Caki2 (cell line): ENCODE data around the gene SDSL. TPM values are rescaled to one million over a fixed set of nuclear protein-coding genes. Genes with fewer than 3 reads are reported as not detected.
A peak's percentile ranks its signal among the peaks of the same experiment; 100 is the strongest.

ENCODE experiments used
- DNase-seq: peaks from one replicate; pipeline ENCODE4 v3.0.0-alpha.2; 2015; ENCODE audit warnings: low read depth
- in situ Hi-C: cut with HindIII; loops from 2 replicates; pipeline ENCODE4 v1.10.0; 2016; ENCODE audit warnings: low sequenced_read_pairs, low pct_unique_long_range_greater_than_20kb, mixed read lengths
- total RNA-seq: library from RNA; depleted of rRNA; stranded (reverse); fragments of >200 nt; shearing (Covaris generic); gene quantifications from 2 replicates; pipeline ENCODE4 v1.2.3, GENCODE V29; 2014; ENCODE audit warnings: low replicate concordance

SDSL gene
- total RNA-seq, 1 experiment from 2014 or later: 32.2 TPM

GRCh38 chr12:113437729-113438100 is 15.5 kb downstream of the SDSL start:
- DNase-seq: no peak
- in situ Hi-C loops: no loop called here

- no peak for DNase-seq
- in situ Hi-C loops: no loop called here
Measured at GRCh38 chr12:113438523-113439300, 16.5 kb downstream of the SDSL start.

DNA sequence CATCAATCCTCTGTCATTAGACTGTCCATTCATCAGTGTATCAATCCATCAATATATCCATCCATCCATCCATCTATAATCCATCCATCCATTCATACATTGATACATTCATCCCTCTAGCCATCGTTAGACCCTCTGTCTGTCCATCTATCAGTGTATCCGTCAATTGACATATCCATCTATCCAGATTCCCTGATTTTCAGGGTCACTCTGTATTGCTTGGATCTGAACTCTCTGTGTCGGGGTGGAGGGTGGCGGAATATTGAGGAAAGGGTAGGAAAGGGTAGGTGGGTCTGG is 17.1 kb downstream of the SDSL start:
- in situ Hi-C loops: no loop called here
- DNase-seq: no peak

DNA sequence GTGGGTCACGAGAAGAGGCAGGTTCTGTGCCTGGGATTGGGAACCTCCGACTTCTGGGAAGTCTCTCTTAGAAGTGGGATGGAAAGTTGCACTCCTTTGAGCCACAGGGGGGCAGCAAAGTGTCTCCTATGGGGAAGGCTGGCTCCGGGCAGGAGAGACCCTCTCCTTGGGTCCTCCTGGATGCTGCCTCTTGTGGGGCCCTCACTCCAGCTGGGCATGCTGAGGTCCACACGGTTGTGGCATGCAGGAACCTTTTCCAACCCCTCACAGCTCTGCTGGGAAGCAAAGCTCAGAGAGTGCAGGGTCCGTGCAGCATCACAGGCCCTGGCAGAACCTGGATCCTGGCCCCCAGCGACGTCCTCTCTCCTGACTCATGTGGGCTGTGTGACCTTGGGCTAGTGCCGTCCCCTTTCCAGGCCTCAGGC is 17.4 kb downstream of the SDSL start:
- peak; percentile 19 for DNase-seq
- in situ Hi-C loops: no loop called here

- DNase-seq: no peak
- in situ Hi-C loops: no loop called here
Measured at GRCh38 chr12:113440336-113440735, 18.2 kb downstream of the SDSL start.

DNA sequence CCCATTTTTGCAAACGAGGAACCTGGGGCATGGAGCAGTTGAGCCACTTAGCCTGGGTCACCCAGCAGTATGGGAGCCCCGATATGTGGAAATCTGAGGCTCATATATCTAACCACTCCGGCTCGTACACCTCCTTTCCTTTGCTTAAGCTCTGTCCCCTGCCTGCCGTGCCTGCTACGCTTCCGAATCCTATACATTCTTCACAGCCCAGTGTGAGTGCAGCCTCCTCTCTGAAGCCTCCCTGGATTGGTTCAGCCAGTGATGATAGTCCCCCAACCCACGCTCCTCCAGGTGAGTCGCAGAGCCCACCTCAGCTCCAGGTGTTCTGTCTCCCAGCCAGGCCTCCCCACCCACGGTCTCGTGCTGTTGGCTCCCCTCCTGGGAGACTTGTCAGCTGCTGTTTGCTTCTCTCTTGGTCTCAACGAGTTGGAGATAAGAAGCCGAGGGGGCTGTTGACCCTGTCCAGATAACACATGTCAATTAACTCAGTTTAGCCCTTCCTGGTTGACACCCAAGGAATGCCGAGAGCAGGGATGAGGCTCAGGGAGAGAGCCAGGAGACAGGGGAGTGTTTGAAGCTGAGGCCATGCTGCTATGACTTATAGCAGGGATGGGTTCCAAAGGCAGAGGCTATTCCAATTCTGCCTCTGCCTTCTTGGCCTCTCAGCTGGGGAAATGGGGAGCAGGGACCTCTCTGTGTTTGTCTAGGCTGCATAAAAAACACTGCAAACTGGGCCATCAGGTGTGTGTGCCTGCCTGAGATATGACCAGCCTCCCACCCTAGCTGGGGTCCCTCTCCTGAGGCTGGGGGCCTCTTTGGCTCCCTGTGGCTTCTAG is 19.0 kb downstream of the SDSL start:
- in situ Hi-C loops: no loop called here
- DNase-seq: no peak

GRCh38 chr12:113443030-113443539 is 20.9 kb downstream of the SDSL start:
- in situ Hi-C loops: no loop called here
- no peak for DNase-seq

GRCh38 chr12:113445544-113446171 is 23.5 kb downstream of the SDSL start:
- in situ Hi-C loops: no loop called here
- DNase-seq: no peak

GRCh38 chr12:113448873-113449272 is 26.7 kb downstream of the SDSL start:
- DNase-seq: no peak
- in situ Hi-C loops: no loop called here

GRCh38 chr12:113449299-113449698 is 27.1 kb downstream of the SDSL start:
- in situ Hi-C loops: no loop called here

DNA sequence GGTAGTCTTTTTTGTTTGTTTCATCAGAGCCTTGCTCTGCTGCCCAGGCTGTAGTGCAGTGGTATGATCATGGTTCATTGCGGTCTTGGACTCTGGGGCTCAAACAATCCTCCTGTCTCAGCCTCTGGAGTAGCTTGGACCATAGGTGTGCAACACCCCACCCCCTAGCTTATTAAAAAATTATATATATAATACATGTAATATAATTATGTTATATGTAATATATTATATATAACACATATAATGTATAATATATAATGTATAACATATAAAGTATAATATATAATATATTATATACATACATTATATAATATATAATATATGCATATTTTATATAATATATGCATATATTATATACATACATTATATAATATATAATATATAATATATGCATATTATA is 27.7 kb downstream of the SDSL start:
- DNase-seq: no peak

More at GRCh38 chr12:113449299-113449698, 27.1 kb downstream of the SDSL start:
- DNase-seq: no peak

GRCh38 chr12:113452458-113452857 is 30.3 kb downstream of the SDSL start:
- DNase-seq: no peak
- in situ Hi-C loops: no loop called here

More for the DNA sequence above, 27.7 kb downstream of the SDSL start:
- in situ Hi-C loops: no loop called here

GRCh38 chr12:113453330-113453729 is 31.1 kb downstream of the SDSL start:
- in situ Hi-C loops: no loop called here
- no peak for DNase-seq

GRCh38 chr12:113456199-113456598 is 34.0 kb downstream of the SDSL start:
- in situ Hi-C loops: no loop called here
- DNase-seq: no peak

GRCh38 chr12:113456761-113457160 is 34.6 kb downstream of the SDSL start:
- in situ Hi-C loops: no loop called here
- no peak for DNase-seq

DNA sequence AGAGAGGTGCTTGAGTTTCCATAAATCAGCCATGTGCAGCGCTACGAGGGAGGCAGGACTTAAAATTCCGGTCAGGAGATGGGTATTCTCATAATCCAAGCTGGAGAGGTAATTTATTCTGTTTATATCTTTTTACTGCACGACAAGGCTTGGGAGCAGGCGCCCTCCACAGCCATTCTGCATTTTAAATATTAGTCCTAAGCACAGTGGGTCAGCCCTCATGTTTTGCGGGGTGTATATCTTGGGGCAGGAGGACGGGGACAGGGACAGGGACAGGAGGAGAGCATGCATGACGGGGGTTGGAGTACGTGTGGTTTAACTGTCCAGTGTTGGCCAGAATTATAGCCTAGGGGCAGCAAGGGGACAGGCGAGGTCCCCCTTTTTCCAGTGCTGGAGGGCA is 35.0 kb downstream of the SDSL start:
- no peak for DNase-seq
- in situ Hi-C loops: no loop called here

GRCh38 chr12:113457710-113458109 is 35.5 kb downstream of the SDSL start:
- in situ Hi-C loops: no loop called here

GRCh38 chr12:113459981-113460380 is 37.8 kb downstream of the SDSL start:
- in situ Hi-C loops: no loop called here
- no peak for DNase-seq

More at GRCh38 chr12:113457710-113458109, 35.5 kb downstream of the SDSL start:
- no peak for DNase-seq

- in situ Hi-C loops: no loop called here
- DNase-seq: no peak
Measured at GRCh38 chr12:113461666-113462065, 39.5 kb downstream of the SDSL start.
